HG03520 (cell line): Measurements from ENCODE around the gene SLC12A4.
"Not testable (repeated sequence)": the region's sequence is repeated elsewhere in the genome, so short reads cannot be mapped to it uniquely, and the experiment has no call there.

Source experiments
- ATAC-seq: cut with Tn5 transposase; IDR thresholded peaks from one replicate; pipeline ENCODE4 v1.9.1; 2021; ENCODE audit warnings: mild to moderate bottlenecking, moderate library complexity; ENCODE audit not compliant: unreplicated experiment

The SLC12A4 gene

DNA sequence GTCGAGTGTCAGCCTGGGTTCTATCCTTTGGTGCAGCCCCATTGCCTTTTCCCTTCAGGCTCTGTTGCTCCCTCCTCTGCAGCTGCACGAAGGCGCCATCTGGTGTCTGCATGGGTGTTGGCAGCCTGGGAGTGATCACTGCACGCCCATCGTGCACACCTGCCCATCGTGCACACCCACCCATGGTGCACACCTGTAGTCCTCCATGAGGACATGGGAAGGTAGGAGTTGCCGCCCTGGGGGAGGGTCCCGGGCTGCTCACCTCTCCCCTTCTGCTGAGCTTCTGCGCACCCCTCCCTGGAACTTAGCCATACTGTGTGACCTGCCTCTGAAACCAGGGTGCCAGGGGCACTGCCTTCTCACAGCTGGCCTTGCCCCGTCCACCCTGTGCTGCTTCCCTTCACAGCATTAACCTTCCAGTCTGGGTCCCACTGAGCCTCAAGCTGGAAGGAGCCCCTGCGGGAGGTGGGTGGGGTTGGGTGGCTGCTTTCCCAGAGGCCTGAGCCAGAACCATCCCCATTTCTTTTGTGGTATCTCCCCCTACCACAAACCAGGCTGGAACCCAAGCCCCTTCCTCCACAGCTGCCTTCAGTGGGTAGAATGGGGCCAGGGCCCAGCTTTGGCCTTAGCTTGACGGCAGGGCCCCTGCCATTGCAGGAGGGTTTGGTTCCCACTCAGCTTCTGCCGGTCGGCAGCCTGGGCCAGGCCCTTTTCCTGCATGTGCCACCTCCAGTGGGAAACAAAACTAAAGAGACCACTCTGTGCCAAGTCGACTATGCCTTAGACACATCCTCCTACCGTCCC is 39.7 kb downstream of the SLC12A4 start:
- ATAC-seq, result no peak

DNA sequence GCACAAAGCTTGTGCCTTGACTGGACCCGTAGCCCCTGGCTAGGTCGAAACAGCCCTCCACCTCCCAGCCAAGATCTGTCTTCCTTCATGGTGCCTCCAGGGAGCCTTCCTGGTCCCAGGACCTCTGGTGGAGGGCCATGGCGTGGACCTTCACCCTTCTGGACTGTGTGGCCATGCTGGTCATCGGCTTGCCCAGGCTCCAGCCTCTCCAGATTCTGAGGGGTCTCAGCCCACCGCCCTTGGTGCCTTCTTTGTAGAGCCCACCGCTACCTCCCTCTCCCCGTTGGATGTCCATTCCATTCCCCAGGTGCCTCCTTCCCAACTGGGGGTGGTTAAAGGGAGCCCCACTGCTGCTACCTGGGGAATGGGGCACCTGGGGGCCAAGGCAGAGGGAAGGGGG is 40.3 kb downstream of the SLC12A4 start:
- ATAC-seq, result no peak

DNA sequence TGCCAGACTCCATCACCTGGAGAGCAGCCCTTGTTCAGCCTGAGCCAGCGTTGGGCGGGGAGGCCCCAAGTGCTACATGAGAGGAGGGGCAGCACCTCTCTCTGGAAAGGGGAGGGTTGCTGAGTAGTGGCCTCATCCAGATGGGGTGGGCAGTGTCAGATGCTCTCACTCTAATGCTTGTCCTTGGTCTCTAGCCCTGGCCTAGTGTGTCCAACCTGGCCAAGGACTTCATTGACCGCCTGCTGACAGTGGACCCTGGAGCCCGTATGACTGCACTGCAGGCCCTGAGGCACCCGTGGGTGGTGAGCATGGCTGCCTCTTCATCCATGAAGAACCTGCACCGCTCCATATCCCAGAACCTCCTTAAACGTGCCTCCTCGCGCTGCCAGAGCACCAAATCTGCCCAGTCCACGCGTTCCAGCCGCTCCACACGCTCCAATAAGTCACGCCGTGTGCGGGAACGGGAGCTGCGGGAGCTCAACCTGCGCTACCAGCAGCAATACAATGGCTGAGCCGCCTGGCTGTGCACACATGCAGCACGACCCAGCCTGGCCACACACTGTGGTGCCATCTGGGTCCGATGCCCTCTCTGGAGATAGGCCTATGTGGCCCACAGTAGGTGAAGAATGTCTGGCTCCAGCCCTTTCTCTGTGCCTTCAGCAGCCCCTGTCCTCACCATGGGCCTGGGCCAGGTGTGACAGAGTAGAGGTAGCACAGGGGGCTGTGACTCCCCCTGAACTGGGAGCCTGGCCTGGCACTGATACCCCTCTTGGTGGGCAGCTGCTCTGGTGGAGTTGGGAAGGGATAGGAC is 41.1 kb downstream of the SLC12A4 start:
- ATAC-seq, result no peak

DNA sequence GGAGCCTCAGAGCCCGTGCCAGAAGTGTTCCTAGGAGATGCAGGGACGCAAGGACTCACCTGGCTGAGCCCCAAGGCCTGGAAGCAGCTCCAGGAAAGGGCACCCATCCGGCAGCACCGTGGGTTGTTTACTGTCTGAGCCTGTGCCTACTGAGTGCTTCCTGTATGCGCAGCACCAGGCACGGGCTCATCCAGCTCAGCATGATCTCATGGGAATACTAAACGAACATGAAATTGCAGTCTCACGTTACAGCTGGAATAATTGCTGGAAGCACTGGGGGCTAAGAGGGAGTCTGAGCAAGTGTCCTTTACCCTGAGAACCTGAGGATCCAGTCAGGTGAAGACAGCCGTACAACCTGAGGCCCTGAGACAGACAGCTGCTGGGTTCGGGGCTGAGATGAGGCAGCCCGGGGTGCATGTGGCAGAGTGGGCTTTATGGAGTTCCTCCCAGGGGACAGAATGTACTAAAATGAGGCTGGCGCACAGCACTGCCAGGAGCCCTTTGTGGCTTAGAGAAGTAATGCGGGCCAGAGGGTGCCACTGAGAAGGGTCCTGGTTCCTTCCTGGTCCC is 42.2 kb downstream of the SLC12A4 start:
- ATAC-seq, result no peak

DNA sequence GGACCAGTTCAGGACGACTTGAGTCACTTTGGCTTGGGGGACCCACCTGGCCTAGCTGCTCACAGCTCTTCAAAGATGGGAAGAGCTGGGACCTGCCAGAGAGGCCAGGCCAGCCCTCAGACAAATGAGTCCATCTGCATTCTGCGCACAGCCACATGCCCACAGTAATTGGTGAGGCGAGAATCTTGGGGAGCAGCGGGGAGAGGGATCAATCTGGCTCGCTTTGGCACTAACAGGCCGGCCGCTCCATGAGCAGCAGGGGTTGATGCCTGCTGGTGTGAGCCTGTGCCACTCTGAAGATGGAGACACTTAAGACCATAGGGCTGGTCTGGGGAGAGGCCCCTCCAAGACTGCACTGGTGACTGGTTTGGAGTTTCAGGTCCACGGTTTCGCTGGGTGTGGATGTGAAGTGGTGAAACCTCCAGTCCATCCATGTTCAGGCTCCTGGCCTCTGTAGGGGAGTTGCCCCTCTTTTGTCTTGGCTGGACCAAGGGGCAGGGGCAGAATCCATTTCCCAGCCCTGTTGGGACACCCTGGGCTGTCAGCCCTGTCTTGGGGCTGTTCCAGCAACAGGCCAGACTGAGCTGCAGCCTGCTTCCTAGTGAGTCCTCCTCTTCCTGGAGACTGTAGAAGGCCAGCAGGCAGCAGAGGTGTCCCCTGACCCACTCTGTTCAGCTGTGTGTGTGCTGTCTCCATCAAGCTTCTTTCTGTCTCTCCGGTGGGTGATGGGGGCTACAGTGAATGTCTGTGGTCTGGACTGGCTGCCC is 44.1 kb downstream of the SLC12A4 start:
- ATAC-seq, result no peak

DNA sequence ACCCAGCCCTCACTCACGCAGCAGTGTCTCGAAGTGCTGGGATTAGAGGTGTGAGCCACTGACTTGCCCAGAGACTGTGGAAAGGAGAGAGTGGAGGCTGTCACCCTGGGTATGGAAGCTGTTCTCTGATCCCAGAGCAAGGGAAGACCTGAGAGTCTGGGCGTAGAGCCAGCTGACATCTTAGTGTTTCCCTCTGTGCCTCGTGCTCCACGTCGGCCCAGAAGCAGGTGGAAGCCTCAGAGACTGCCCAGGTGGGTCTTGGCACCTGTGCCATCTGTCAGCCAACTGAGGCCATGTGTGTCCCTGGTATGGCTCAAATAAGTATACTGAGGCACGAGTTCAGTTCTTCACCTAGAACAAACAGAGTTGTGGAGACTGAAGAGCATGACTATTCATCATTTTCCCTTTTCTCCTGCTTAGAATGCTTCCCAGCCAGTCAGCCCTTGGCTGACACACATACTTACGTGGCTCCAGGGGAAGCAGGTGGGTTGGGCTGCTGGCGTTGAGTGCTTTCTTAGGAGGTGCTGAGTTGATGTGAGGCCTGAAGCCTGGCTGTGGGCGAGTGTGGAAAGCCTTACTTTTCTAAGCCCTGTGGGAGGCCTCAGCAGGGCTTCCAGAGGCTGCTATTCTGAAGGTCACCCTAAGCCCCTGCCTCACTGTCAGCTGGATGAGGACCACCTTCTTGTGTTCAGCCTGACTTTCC is 44.9 kb downstream of the SLC12A4 start:
- ATAC-seq, result no peak

DNA sequence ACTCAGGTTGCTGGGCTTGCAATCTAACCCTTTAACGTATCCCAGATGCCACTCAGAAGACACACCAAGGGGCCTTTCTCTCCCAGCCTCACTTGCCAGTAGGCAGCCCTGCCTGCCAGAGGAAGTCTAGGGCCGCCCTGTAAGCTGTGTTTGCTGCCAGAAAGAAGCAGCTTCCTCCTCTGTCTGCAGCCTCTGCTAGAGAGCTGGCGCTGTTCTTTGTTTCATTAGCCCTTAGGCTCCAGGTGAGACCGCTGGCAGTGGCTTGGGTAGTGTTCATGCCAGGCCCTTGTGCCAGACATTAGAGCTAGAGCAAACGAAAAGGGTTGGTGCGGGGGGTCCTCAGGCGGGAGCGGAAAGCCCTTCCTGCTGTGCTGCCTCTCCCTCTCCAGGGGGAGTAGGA is 45.7 kb downstream of the SLC12A4 start:
- ATAC-seq, result no peak

DNA sequence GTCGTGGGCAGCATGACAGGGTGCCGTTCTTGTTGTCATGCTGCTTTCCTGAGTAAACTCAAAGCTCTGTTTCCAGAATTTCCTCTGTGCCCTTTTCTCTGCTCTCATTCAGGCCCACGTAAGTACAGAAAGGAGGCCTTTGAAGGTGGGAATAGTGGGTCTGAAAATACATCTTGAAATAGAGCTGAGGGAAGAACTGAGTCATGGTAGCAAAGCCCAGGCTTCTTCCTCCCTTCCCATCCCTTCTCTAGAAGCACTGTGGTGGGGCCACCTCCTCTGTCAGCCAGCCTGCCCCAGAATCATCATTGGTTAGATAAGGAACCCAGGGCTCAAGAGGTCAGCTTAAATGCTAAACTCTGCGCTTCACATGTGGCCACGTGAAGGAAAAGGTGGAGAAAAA is 46.2 kb downstream of the SLC12A4 start:
- ATAC-seq, result no peak

DNA sequence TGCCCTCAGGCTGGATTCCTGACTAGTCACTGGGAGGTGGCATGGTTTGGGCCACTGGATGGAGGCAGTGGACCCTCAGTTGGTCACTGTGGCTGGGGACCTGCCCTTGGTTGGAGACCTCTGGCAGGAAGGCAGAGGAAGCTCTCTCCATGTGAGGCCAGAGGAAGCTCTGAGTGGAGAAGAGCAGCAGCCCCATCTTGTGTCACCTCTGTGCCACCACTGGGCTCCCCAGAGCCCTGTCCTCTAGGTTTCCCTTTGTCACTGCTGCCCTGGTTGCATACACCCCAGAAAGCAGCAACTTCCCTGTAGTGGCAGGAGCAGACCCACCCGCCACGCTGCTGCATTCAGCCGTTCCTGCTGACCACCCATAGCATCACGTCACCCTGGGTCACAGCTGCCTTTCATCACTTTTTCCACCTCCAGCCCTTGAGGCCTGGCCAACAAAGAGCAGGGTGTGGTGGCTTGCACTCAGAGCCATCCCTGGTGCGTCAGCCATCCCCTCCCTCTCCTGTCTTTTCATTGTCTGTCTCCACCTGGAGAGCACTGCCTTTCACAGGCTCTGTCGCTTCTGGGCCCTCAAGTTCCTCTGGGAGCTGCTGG is 48.7 kb downstream of the SLC12A4 start:
- ATAC-seq, result no peak

DNA sequence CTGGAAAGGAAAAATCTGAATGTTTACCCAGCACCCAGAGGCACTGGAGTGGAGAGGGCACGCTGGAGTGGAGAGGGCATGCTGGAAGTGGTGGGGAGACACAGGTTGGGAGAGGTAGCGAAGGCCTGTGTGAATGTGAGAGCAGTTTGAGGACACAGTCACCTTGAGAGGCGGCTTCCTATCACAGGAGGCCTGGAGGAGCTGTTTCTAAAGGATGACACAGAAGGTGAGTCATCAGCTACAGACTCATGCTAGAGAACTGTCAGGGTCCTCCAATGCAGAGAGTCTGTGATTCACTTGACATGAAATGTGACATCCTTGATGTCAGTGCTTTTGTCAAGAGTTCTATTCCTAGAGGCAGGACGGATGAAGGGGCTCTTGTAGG is 50.6 kb downstream of the SLC12A4 start:
- no peak for ATAC-seq

DNA sequence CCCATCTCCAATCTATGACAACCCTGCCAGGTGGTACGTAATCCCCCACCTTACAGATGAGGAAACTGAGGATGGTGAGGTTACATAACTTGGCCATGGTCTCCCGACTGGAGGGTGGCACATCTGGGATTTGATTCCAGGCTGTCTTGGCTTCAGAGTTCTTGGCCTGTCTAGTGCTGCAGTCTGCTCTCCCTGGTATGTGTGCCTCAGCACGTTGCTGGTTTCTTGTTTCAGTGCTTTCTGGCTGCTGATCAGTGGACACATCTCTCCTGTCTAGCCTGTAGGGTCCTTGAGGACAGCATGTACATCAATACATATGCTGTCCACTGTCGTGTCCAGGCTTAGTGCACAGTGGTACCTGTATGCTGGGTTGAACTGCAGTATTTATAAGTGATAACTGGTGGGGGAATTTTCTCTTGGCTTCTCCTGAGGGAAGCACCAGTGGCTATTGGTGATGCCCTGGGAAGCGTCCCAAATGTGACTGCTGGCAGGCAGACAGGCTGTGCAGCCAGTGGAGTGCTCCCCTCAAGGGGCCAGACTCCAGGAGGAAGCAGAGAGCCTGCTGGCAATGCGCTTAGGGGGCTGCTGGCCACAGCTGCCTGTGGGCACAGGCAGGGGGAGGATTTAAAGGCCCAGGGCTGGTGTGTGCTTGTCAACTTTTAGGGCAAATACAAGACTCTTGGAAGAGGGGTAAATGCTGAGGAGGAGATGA is 51.1 kb downstream of the SLC12A4 start:
- ATAC-seq, result no peak

DNA sequence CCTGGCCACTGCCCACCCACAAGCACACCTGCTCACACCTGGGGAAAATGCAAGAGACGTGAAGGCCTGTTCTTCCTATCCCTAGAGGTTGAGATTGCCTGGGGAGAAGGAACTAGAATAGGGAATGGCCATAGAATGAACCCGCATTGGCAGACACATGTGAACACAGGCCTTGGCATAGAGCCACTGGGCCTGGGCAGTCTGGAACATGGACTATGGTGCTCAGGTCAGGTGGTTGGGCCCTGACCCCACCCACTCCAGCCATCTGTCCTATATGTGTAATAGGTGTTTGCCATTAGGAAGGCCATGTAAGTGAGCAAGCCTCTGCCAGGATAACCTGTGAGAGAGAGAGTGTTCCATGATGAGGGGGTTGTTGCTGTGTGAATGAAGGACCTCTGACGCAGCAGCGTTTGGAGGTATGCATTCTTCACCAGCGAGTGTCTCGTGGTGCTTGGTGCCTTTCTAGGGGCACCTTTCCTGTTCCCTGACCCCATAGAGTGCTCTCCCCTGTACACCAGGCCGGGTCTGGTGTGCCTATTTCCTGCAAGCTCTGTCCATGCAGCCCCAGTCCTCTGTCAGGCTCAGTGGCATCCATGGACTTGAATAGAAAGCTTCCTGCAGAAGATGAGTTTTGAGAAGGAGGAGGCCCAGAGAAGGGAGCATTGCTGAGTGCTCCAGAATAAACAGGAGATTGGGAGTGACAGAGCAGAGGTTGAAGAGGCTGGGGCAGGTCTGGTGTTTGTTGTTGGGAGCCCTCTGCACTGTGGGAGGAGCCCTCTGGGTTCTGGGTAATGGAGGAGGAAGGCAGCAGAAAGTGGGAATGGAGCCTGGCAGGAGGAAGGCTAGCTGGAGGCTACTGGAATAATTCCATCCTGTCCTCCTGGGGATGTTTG is 52.4 kb downstream of the SLC12A4 start:
- no peak for ATAC-seq

DNA sequence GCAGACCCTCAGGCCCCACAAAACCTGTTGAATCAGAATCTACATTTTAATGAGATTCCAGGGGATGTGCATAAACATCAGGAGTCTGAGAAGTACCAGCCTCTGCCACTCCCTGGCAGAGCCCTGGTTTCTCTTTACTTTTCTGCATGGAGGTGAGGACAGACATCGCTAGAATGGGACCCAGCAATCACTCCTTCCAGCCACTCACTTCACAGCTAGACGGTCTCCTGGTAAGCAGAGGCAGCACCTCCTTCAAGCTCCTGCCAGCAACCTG is 53.0 kb downstream of the SLC12A4 start:
- not testable (repeated sequence) for ATAC-seq

DNA sequence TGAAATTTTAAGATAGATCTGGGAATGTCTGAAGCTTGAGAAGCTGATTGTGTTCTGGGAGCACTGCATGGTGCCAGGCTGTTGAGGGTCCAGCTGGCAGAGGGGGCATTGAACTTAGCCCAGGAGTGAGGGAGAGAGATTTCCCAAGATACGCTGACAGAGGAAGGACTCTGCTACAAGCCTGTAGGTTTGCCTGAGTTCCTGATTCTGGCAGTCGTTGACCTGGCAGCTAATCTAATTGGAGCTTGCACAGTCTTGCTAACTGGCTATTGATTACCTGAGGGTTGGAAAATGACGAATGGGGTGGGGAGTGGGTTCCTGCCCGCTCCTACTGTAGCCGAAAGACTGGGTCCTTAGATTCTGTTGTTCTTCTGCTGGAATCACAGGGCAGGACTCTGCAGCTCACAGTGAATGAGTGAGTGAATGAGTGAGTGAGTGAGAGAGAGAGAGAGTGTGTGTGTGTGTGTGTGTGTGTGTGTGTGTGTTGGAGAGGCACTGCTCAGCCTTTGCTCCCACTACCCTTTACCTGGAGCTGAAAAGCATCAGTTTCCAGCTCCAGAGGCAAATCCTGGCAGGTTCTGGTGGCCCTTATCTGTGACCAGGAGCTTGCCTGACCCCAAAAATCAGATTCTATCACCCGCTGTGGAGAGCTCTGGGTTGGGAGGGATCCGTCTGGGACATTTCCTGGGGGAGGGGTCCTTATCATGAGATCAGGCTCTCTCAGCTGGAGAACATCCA is 53.5 kb downstream of the SLC12A4 start:
- no peak for ATAC-seq

DNA sequence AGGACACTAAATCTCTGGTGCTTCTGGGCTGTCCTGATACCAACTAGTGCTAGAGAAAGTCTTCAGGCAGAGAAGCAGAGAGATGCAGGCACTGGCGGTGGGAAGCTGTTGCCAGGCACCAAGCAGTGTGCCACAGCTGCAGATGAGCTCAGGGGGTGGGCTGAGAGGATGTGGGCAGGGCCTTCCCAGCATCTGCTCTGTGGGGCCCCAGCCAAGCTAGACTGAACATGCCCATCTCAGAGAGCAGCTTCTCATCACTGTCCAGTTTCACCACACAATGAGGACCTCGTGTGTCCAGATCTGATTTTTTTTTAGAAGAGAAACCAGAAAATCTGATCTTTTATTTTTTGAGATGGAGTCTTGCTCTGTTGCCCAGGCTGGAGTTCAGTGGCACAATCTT is 58.3 kb downstream of the SLC12A4 start:
- no peak for ATAC-seq

DNA sequence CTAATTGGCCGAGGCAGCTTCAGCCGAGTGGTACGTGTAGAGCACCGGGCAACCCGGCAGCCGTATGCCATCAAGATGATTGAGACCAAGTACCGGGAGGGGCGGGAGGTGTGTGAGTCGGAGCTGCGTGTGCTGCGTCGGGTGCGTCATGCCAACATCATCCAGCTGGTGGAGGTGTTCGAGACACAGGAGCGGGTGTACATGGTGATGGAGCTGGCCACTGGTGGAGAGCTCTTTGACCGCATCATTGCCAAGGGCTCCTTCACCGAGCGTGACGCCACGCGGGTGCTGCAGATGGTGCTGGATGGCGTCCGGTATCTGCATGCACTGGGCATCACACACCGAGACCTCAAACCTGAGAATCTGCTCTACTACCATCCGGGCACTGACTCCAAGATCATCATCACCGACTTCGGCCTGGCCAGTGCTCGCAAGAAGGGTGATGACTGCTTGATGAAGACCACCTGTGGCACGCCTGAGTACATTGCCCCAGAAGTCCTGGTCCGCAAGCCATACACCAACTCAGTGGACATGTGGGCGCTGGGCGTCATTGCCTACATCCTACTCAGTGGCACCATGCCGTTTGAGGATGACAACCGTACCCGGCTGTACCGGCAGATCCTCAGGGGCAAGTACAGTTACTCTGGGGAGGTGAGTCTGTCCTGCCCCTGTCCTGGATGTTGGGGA is 59.2 kb downstream of the SLC12A4 start:
- no peak for ATAC-seq

DNA sequence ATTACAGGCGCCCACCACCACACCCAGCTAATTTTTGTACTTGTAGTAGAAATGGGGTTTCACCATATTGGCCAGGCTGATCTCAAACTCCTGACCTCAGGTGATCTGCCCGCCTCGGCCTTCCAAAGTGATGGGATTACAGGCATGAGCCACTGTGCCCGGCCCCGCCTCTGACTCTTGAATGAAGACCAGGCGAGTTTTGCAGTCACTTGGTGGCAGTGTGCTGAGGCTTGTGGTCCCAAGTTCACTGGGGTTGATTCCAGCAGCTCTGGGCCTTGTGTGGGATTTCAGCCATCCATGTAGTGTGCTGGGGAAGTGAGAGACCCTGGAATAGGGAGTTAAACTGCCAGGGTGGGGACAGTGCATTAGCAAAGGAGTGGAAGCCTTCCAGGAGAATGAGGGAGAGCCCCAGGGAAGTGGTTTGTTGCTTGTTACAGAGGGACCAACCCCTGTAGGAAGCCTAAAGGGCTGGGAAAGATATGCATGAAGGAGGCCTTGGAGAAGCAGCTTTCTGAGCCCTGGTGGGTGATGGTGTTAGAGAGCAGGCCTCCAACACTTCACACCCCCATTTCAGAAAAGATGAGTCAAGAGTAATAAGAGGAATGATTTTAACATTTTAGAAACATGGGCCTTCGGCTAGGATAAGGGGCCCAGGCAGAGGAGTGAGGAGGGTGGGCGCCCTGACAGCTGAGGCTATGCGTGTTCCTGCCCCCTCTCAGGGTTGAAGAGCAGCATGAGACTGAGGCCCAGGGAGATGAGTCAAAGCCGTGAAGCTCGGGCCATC is 60.8 kb downstream of the SLC12A4 start:
- ATAC-seq, result no peak
